HepG2 (cell line): Measurements from ENCODE around the gene C1orf35. TPM values are rescaled to one million over a fixed set of nuclear protein-coding genes. Genes with fewer than 3 reads are reported as not detected.

Experiments
- ATF4 ChIP-seq, 2 experiments: fragments of 450-650 bp in 1 of 2; sonication (generic) in 1 of 2; formaldehyde crosslinking; IDR thresholded peaks; 2 replicates each; pipeline versions ENCODE4 v1.5.0 to v1.8.0; 2020 to 2022; ENCODE audit warnings: mild to moderate bottlenecking in 1 of 2, missing genetic modification reagents in 1 of 2
- GPN1 ChIP-seq: sonication (generic); formaldehyde crosslinking; IDR thresholded peaks from 2 replicates; pipeline ENCODE4 v1.5.1; 2020; ENCODE audit warnings: missing genetic modification reagents, borderline replicate concordance
- IRX3 ChIP-seq: sonication (generic); formaldehyde crosslinking; IDR thresholded peaks from 2 replicates; pipeline ENCODE4 v1.8.1; 2023; ENCODE audit warnings: mild to moderate bottlenecking, low read depth, missing genetic modification reagents, borderline replicate concordance
- JARID2 ChIP-seq: sonication (generic); formaldehyde crosslinking; IDR thresholded peaks from 2 replicates; pipeline ENCODE4 v1.8.1; 2023; ENCODE audit warnings: missing genetic modification reagents, inconsistent platforms; ENCODE audit not compliant: insufficient replicate concordance
- KDM2A ChIP-seq: sonication (generic); formaldehyde crosslinking; IDR thresholded peaks from 2 replicates; pipeline ENCODE4 v1.4.0; 2020; ENCODE audit warnings: low read depth, missing genetic modification reagents, borderline replicate concordance
- KDM4B ChIP-seq: sonication (generic); formaldehyde crosslinking; IDR thresholded peaks from 2 replicates; pipeline ENCODE4 v1.4.0; 2020; ENCODE audit warnings: missing genetic modification reagents
- MXD1 ChIP-seq: sonication (generic); formaldehyde crosslinking; IDR thresholded peaks from 2 replicates; pipeline ENCODE4 v1.4.0; 2020; ENCODE audit warnings: mild to moderate bottlenecking, missing genetic modification reagents
- NFE2 ChIP-seq: sonication (generic); formaldehyde crosslinking; IDR thresholded peaks from 2 replicates; pipeline ENCODE4 v1.4.0; 2020; ENCODE audit warnings: missing genetic modification reagents
- PAWR ChIP-seq: sonication (generic); formaldehyde crosslinking; IDR thresholded peaks from 2 replicates; pipeline ENCODE4 v1.4.0; 2020; ENCODE audit warnings: missing genetic modification reagents, mild to moderate bottlenecking, borderline replicate concordance
- POGK ChIP-seq: sonication (generic); formaldehyde crosslinking; conservative IDR thresholded peaks from 2 replicates; pipeline ENCODE4 v1.8.0; 2022; ENCODE audit warnings: mild to moderate bottlenecking, moderate library complexity, missing genetic modification reagents
- RFX3 ChIP-seq: IDR thresholded peaks from 2 replicates; pipeline ENCODE4 v1.6.1; 2016; ENCODE audit warnings: missing biosample characterization, missing genetic modification reagents
- RNF2 ChIP-seq: fragments of 450-650 bp; conservative IDR thresholded peaks from 2 replicates; pipeline ENCODE4 v1.6.1; 2016; ENCODE audit warnings: low read depth
- SOX13 ChIP-seq, 3 experiments: fragments of 450-650 bp in 1 of 3; sonication (generic) in 1 of 3; formaldehyde crosslinking in 1 of 3; IDR thresholded peaks in 2 of 3; conservative IDR thresholded peaks in 1 of 3; 2 replicates each; pipeline versions ENCODE4 v1.5.0 to v1.6.1; 2016 to 2020; ENCODE audit warnings: antibody characterized with exemption in 1 of 3, mild to moderate bottlenecking in 1 of 3, missing compliant biosample characterization in 1 of 3, missing genetic modification reagents in 1 of 3, moderate library complexity in 1 of 3
- SYNCRIP ChIP-seq: fragments of 200-400 bp; formaldehyde crosslinking; IDR thresholded peaks from 2 replicates; pipeline ENCODE4 v1.6.1; 2018; ENCODE audit warnings: mild to moderate bottlenecking, low read depth, low read length; ENCODE audit not compliant: insufficient read depth
- TRIM22 ChIP-seq: fragments of 450-650 bp; IDR thresholded peaks from 2 replicates; pipeline ENCODE4 v1.6.1; 2017
- ZBTB21 ChIP-seq: sonication (generic); formaldehyde crosslinking; IDR thresholded peaks from 2 replicates; pipeline ENCODE4 v1.4.0; 2020; ENCODE audit warnings: missing genetic modification reagents
- ZBTB8A ChIP-seq: sonication (generic); formaldehyde crosslinking; IDR thresholded peaks from 2 replicates; pipeline ENCODE4 v1.4.0; 2020; ENCODE audit warnings: mild to moderate bottlenecking, low read depth, missing genetic modification reagents, borderline replicate concordance
- ZHX1 ChIP-seq: sonication (generic); formaldehyde crosslinking; IDR thresholded peaks from 2 replicates; pipeline ENCODE4 v1.8.1; 2022; ENCODE audit warnings: low read depth, mild to moderate bottlenecking, missing genetic modification reagents
- ZNF251 ChIP-seq: sonication (generic); formaldehyde crosslinking; IDR thresholded peaks from 2 replicates; pipeline ENCODE4 v1.9.0; 2021; ENCODE audit warnings: mild to moderate bottlenecking, missing genetic modification reagents
- ZNF33A ChIP-seq: sonication (generic); formaldehyde crosslinking; IDR thresholded peaks from 2 replicates; pipeline ENCODE4 v1.5.1; 2020; ENCODE audit warnings: missing genetic modification reagents, mild to moderate bottlenecking, moderate library complexity, borderline replicate concordance
- ZNF572 ChIP-seq: sonication (generic); formaldehyde crosslinking; IDR thresholded peaks from 2 replicates; pipeline ENCODE4 v1.5.1; 2020; ENCODE audit warnings: mild to moderate bottlenecking, missing genetic modification reagents
- polyA plus RNA-seq, 8 experiments: library from polyadenylated mRNA; depleted of rRNA in 3 of 8; stranded (reverse) in 7 of 8; unstranded in 1 of 8; fragments of >200 nt; fragmentation: Illumina TruSeq in 4 of 8; extraction: Trizol in 4 of 8; gene quantifications; 2 replicates each; pipeline versions ENCODE4 v1.2.1 to v1.2.3, GENCODE V29; 2011 to 2016; ENCODE audit warnings: low read depth in 4 of 8, missing spikeins in 1 of 8, mixed read lengths in 1 of 8; ENCODE audit not compliant: insufficient read depth in 1 of 8
- total RNA-seq, 5 experiments: library from RNA; depleted of rRNA; stranded (reverse); fragments of >200 nt; fragmentation: Illumina TruSeq; extraction: Trizol; gene quantifications; 2 replicates each; pipeline ENCODE4 v1.2.3, GENCODE V29; 2016; ENCODE audit warnings: low read depth in 1 of 5

C1orf35 gene
- total and polyA plus RNA-seq, 2 of the 13 experiments (the other 11 are each of a cell fraction or from before 2014, with no cell fraction given): 8.1 to 19.3 TPM

GRCh38 chr1:228102791-228103620 lies at the start of gene C1orf35 (continued):
- peak; percentile 88; the same call in 1 of the 2 replicates for TF ChIP-seq POGK (CRISPR knock-in tag)
- TF ChIP-seq ZBTB8A (CRISPR knock-in tag): no peak
- peak; percentile 99; the same call in 1 of the 2 replicates for TF ChIP-seq KDM2A (CRISPR knock-in tag)
- TF ChIP-seq ZBTB21 (CRISPR knock-in tag): peak; percentile 61; the same call in 1 of the 2 replicates
- TF ChIP-seq RFX3 (CRISPR knock-in tag): no peak
- 0 out of 2 replicates have a peak, but pooled peaks have one; percentile 23 for TF ChIP-seq ZNF572 (CRISPR knock-in tag)
- no peak for TF ChIP-seq IRX3 (CRISPR knock-in tag)
- peak in 1 of 2 experiments; percentile 65; a peak in 1 of 4 replicates for TF ChIP-seq ATF4 (CRISPR knock-in tag; IDR thresholded peaks at IDR 0.05)
- no peak for TF ChIP-seq KDM4B (CRISPR knock-in tag)
- peak; percentile 95 for TF ChIP-seq ZHX1 (CRISPR knock-in tag)
- no peak for TF ChIP-seq SYNCRIP
- no peak for TF ChIP-seq NFE2 (CRISPR knock-in tag)
- no peak for TF ChIP-seq PAWR
- TF ChIP-seq ZNF251 (CRISPR knock-in tag): no peak
- no peak for TF ChIP-seq SOX13 (IDR thresholded peaks at IDR 0.05)
- TF ChIP-seq SOX13 (CRISPR knock-in tag; conservative IDR thresholded peaks at IDR 0.05 in 1 of 2, IDR thresholded peaks at IDR 0.05 in 1 of 2): no peak; a peak in 1 of 4 replicates
- TF ChIP-seq GPN1 (CRISPR knock-in tag): no peak
- TF ChIP-seq TRIM22: no peak
- TF ChIP-seq MXD1 (CRISPR knock-in tag): peak; percentile 86; the same call in 1 of the 2 replicates
- TF ChIP-seq JARID2 (CRISPR knock-in tag): peak; percentile 76
- TF ChIP-seq ZNF33A: no peak
- TF ChIP-seq RNF2: peak; percentile 85
